BJ (cell line): ENCODE measurements around the gene CAMKMT. TPM values are rescaled to one million over a fixed set of nuclear protein-coding genes. Genes with fewer than 3 reads are reported as not detected.

Source experiments
- CTCF ChIA-PET: fragments of 350-600 bp; formaldehyde crosslinking; extraction: SDS; loops from one replicate; lab custom pipeline; 2021; ENCODE audit warnings: antibody characterized with exemption, inconsistent platforms; lab: Yijun Ruan, JAX
- POLR2A ChIA-PET: fragments of 300-600 bp; sonication (Branson Sonifier 250); formaldehyde crosslinking; extraction: SDS; loops from one replicate; lab custom pipeline; 2021; ENCODE audit warnings: antibody characterized with exemption; lab: Charles Lee
- DNase-seq: peaks from one replicate; pipeline ENCODE4 v3.0.0-alpha.2; 2011; ENCODE audit warnings: low read depth
- H3K27me3 ChIP-seq: 2 replicates; pipeline ENCODE4 v1.6.0; 2011; ENCODE audit warnings: low read length; ENCODE audit not compliant: control insufficient read depth, insufficient read depth
- H3K36me3 ChIP-seq: 2 replicates; pipeline ENCODE4 v1.5.1; 2011; ENCODE audit warnings: low read length; ENCODE audit not compliant: control insufficient read depth, insufficient read depth
- H3K4me3 ChIP-seq: 2 replicates; pipeline ENCODE4 v1.5.1; 2011; ENCODE audit warnings: low read depth, mild to moderate bottlenecking, control low read depth, low read length
- polyA plus RNA-seq: library from polyadenylated mRNA; depleted of rRNA; stranded (reverse); fragments of >200 nt; gene quantifications from 2 replicates; pipeline ENCODE4 v1.2.3, GENCODE V29; 2011
- TF ChIP-seq, protein P1 (sequence below): IDR thresholded peaks from 2 replicates; pipeline ENCODE4 v1.5.1; 2011; ENCODE audit warnings: low read depth, mild to moderate bottlenecking, control low read depth, inconsistent platforms, low read length, moderate library complexity; ENCODE audit not compliant: insufficient read depth

CAMKMT gene
- polyA plus RNA-seq, 1 experiment, result 2.0 TPM

DNA sequence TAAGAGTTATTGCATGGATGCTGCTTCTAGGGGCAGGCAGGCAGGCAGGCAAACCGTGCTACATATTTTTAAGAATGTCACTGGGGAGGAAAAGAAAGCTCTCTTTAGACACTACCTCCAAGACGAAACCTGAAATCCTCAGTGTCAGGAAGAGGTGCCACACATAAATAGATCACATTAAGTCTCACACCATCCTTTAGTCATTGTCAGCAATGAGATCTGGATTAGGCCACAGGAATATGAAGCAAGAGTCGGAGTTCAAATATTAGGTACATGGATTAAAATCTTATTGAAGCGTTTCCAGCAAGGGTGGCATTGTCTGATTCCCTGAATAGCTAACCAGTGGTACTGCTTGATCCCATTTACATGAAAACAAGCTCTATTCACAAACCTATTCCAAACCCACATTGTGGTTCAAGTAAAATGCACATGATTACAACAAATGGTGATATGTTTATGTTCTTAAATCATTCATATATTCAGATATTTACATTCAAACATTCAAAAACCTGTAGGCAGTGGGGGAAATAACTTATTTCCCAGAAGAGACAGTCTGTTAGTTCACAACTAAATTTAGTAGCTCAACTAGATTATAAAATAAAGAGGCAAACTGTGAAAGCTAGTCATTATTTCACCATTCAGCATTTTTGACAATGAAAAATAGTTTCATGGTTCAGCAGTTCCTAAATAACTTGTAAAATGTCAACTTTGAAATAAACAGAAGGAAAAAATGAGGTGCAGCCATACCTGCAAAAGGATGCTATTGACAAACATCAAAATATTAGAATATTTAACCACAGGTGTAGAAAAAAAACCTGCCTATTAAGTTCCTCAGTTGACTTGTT, 384.4 kb downstream of the CAMKMT start:
- TF ChIP-seq, protein P1, sequence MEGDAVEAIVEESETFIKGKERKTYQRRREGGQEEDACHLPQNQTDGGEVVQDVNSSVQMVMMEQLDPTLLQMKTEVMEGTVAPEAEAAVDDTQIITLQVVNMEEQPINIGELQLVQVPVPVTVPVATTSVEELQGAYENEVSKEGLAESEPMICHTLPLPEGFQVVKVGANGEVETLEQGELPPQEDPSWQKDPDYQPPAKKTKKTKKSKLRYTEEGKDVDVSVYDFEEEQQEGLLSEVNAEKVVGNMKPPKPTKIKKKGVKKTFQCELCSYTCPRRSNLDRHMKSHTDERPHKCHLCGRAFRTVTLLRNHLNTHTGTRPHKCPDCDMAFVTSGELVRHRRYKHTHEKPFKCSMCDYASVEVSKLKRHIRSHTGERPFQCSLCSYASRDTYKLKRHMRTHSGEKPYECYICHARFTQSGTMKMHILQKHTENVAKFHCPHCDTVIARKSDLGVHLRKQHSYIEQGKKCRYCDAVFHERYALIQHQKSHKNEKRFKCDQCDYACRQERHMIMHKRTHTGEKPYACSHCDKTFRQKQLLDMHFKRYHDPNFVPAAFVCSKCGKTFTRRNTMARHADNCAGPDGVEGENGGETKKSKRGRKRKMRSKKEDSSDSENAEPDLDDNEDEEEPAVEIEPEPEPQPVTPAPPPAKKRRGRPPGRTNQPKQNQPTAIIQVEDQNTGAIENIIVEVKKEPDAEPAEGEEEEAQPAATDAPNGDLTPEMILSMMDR, result no peak
- no peaks in the 10 kb centered on the region for H3K36me3 ChIP-seq
- no peak overlapping the region for H3K4me3 ChIP-seq
- no peaks in the 10 kb centered on the region for H3K27me3 ChIP-seq
- DNase-seq, result no peak
- ChIA-PET POLR2A (no interaction called here), CTCF (interaction anchor here (0.6 kb wide), 1 partner anchor 44 kb away, joined by 3 read pairs; no protein-coding TSS in a partner anchor)

GRCh38 chr2:44746856-44747615, 385.3 kb downstream of the CAMKMT start:
- ChIA-PET CTCF (interaction anchor here (0.9 kb wide), 1 partner anchor 88 kb away, joined by 3 read pairs; no protein-coding TSS in a partner anchor), POLR2A (no interaction called here)
- no peaks in the 10 kb centered on the region for H3K27me3 ChIP-seq
- TF ChIP-seq, protein P1, result no peak
- H3K4me3 ChIP-seq, result no peak overlapping the region
- no peak for DNase-seq
- H3K36me3 ChIP-seq, result no peaks in the 10 kb centered on the region

DNA sequence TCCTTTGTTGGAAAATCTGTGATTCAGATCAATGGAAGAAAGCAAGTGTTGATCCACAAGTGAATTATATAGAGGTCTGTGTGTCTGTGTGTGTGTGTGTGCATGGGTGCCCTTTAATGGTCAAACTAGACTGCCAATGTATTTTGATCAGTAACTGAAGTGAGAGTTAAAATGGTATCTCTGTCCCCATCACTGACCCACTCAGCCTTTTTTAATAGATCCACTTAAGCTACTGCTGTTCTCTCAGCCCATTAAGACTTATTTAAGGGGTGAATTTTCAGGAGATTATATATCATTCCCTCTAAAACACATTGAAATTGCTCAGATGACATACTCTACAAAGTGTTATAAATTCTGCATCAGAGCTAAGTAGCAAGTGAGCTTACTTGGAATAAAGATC, 386.0 kb downstream of the CAMKMT start:
- POLR2A ChIA-PET, result no interaction called here
- CTCF ChIA-PET, result interaction anchor here (0.6 to 0.9 kb wide), 2 partner anchors 39 to 89 kb away, joined by 3 read pairs; no protein-coding TSS in a partner anchor
- Histone ChIP-seq H3K27me3 (no peaks in the 10 kb centered on the region), H3K36me3 (no peaks in the 10 kb centered on the region), H3K4me3 (no peak overlapping the region)
- TF ChIP-seq, protein P1, result no peak
- DNase-seq, result no peak

DNA sequence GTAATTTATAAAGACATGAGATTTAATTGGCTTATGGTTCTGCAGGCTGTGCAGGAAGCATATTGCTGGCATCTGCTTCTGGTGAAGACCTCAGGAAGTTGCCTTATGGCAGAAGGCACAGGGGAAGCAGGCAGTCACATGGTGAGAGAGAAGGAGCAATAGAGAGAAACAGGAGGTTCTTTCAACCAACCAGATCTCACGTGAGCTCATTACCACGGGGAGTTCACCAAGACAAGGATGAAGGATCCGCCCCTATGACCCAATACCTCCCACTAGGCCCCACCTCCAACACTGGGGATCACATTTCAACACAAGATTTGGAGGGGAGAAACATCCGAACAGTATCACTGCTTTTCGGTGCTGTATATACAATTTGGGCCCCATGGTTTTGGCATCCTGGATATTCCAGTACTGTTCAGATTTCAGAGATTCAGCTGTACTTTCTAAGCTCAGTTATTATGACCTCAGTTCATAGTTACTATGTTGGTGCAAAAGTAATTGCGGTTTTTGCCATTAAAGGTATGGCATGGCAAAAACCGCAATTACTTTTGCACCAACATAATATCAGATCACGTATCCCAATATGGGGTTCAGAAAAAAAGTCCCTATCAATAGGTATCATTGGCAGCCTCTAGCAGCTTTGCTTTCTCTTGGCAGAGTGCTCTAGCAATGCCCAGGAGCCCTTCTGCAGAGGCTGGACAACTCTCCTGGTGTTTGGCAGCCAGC, 390.2 kb downstream of the CAMKMT start:
- CTCF ChIA-PET, result interaction anchor here (0.6 kb wide), 1 partner anchor 581 kb away, joined by 3 read pairs; no protein-coding TSS in a partner anchor
- DNase-seq, result no peak
- H3K36me3 ChIP-seq, result no peaks in the 10 kb centered on the region
- no peak overlapping the region for H3K4me3 ChIP-seq
- H3K27me3 ChIP-seq, result no peaks in the 10 kb centered on the region
- POLR2A ChIA-PET, result interaction anchor here (0.6 kb wide), 1 partner anchor 75 kb away, joined by 9 read pairs; no protein-coding TSS in a partner anchor
- TF ChIP-seq, protein P1, result no peak
